Left forelimb (tissue), 1 donor: ENCODE data around the gene NR1H2.

Experiments
- DNase-seq: peaks from one replicate; pipeline ENCODE4 v3.0.0-alpha.2; 2018; ENCODE audit warnings: low spot score

NR1H2 gene

DNA sequence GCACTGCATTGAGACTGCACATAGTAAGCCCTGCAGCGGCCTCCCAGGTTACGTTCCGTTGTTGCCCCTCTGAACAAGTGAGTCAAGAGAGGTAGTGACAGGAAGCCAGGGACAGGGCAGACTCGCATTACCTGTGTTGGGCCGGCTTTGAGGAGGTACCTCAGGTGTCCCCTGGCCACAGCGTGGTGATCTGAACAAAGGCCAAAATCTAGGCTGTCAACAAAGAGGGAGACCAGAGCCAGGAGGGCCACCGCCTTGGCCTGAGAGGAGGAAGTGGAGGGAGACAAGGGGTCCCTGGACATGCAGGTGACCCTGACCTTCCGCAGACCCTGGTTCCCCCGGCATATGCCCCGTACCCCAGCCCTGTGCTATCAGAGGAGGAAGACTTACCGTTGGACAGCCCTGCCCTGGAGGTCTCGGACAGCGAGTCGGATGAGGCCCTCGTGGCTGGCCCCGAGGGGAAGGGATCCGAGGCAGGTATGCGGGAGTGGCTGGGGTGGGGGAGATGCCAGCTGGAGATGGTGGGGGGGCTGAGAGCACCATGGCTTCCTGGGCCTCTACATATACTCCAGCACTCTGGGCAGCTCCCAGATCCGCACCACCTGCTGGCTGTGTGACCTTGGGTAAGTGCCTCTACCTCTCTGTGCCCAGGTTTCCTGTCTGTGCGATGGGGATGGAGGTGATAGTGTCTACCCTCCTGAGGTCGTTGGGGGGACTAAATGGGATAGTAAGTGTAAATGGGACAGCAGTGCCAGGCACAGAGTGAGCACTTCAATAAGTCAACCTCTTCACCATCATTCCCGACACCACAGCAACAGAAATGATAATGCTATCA lies 47.2 kb downstream of the NR1H2 start:
- DNase-seq = no peak

DNA sequence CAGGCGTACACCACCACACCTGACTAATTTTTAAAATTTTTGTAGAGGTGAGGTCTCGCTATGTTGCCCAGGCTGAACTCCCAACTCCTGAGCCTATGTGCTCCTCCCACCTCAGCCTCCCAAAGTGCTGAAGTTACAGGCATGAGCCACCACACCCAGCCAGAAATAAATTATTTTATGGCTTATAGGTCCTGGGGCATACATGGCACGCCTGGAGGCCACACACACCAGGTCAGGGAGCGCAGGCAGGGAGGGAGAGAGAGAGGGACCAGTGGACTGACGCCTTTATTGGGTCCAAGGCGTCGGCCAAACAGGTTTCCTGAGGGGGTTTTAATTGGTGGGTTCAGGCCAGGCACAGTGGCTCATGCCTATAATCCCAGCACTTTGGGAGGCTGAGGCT lies 49.3 kb downstream of the NR1H2 start:
- DNase-seq = no peak

DNA sequence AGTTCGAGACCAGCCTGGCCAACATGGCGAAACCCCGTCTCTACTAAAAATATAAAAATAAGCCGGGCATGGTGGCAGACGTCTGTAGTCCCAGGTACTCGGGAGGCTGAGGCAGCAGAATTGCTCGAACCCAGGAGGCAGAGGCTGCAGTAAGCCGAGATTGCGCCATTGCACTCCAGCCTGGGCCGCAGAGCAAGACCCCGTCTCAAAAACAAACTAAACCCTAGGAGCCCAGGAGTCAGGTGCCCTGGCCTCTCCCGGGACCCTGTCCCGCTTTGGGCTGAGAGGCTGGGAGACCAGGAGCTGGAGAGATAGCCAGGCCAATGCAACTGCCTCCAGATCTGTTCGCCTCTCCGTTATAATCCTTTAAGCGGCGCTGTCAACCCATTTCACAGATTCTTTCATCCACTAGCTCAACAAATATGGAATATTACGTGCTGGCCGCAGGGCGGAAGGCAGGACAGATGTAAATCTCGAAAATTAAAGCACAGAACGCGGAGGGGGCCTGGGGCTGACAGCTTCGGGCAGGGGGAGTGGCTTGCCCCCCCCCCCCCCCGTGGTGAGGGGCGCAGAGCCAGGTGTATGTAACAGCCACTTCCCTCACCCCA lies 51.2 kb downstream of the NR1H2 start:
- no peak for DNase-seq

DNA sequence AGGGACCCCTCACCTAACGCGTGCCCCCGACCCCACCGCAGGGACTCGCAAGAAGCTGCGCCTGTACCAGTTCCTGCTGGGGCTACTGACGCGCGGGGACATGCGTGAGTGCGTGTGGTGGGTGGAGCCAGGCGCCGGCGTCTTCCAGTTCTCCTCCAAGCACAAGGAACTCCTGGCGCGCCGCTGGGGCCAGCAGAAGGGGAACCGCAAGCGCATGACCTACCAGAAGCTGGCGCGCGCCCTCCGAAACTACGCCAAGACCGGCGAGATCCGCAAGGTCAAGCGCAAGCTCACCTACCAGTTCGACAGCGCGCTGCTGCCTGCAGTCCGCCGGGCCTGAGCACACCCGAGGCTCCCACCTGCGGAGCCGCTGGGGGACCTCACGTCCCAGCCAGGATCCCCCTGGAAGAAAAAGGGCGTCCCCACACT lies 51.8 kb downstream of the NR1H2 start:
- peak; percentile 84 for DNase-seq

DNA sequence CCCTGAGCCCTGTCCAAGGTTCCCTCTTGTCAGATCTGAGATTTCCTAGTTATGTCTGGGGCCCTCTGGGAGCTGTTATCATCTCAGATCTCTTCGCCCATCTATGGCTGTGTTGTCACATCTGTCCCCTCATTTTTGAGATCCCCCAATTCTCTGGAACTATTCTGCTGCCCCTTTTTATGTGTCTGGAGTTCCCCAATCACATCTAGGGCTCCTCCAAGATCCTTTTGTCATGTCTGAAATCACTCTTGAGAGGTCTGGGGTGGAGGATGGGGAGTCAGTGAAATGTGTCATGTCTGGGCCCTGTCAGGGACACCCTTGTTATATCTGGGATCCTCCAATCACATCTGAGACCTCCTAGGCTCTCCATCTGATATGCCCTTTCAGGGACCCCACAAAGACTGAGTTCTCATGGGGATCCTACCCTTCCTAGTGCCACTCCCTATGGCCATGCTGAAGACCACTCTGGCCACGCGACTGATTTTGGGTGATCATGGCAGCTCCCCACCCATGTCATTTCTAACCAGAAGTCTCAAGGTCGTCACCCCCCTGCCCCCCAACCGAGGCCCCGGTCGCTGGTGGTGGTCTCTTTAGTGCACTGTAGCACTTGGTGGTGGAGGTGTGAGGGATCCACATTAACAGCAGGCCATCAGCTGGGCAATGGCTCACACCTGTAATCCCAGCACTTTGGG lies 52.7 kb downstream of the NR1H2 start:
- no peak for DNase-seq

DNA sequence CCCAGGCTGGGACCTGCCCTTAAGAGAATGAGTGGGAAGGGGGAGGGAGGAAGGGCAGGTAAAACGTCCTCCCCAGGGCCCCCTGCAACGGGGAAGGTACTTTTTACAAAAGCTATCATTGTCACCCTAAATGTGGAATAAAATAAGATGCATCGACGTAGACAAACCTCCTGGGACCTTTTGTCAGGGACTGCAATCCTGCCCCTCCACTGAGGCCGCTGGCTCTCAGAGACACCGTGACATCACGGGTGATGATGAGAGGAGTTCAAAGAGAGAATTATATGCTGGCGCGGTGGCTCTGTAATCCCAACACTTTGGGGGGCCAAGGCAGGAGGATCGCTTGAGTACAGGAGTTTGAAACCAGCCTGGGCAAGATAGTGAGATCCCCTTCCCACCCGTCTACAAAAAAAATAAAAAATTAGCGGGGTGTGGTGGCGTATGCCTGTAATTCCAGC lies 54.7 kb downstream of the NR1H2 start:
- no peak for DNase-seq

DNA sequence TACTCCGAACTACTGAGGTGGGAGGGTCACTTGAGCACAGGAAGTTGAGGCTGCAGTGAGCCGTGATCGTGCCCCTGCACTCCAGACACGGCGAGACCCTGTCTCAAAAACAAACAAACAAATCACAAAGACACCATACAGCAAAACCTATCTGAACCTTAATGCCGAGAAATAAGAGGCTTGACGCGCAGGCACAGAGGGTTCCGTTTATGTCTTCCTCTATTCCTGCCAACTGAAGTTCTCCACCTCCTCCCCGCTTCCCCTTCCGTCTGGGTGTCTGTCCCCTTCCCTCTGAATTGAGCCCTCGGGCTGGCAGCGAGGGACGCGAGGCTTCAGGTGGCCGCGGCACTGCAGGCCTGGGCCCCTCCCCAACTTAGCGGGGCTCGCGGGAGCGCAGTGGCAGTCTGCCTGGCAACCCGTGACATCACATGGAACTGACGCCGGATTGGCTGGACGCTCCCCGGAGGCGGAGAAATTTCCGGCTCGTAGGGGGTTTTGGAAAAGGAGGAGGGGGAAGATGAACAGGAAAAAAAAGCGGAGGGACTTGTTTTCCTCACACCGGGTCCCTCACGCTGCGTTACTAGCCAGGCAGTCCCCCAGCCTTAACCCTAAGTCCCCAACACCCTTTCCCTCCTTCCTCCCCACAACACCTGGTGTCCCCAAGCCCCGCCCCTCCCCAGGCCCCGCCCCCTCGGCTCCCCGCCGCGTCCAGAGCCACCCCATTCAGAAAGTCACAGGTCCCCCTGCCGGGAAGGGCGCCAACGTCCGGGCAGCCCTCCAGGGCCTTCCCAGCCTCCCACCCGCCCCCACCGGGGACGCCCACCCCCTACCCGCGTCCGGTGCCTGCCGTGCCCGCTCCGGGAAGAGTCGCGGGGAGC lies 55.3 kb downstream of the NR1H2 start:
- DNase-seq = peak; percentile 95

- no peak for DNase-seq
Measured at GRCh38 chr19:50432221-50433028, 56.2 kb downstream of the NR1H2 start, which contains the start of gene MYBPC2. MYBPC2 (plus strand) TSS chr19:50432892; CDS start chr19:50432954, 62 bp downstream.
